Prostate gland (tissue), 2 donors: ENCODE measurements around the gene FOXF1. TPM values are rescaled to one million over a fixed set of nuclear protein-coding genes. Genes with fewer than 3 reads are reported as not detected.
A peak's percentile ranks its signal among the peaks of the same experiment; 100 is the strongest.

Experiments
- DNase-seq: peaks from one replicate; pipeline ENCODE4 v3.0.0-alpha.2; 2019; ENCODE audit warnings: low spot score
- H3K27ac ChIP-seq, 2 donors: fragments of 200-600 bp; sonication (generic); 2 replicates each; pipeline ENCODE4 v1.5.1; 2017 to 2019
- H3K27me3 ChIP-seq: fragments of 200-600 bp; sonication (generic); replicated peaks from 2 replicates; pipeline ENCODE4 v1.5.1; 2019; ENCODE audit not compliant: insufficient read depth
- H3K36me3 ChIP-seq, 2 donors: fragments of 200-600 bp; sonication (generic); 1 replicate in 1 of 2; 2 replicates in 1 of 2; pipeline versions ENCODE4 v1.5.1 to v1.8.1; 2017 to 2019
- H3K4me1 ChIP-seq: fragments of 200-600 bp; sonication (generic); replicated peaks from 2 replicates; pipeline ENCODE4 v1.5.1; 2019
- H3K4me3 ChIP-seq, 2 donors: fragments of 200-600 bp; sonication (generic); 2 replicates each; pipeline ENCODE4 v1.5.1; 2017 to 2019
- H3K9me3 ChIP-seq: fragments of 200-600 bp; sonication (generic); 2 replicates; pipeline ENCODE4 v1.5.1; 2017
- POLR2A ChIP-seq: fragments of 450-650 bp; IDR thresholded peaks from one replicate; pipeline ENCODE4 v1.6.1; 2016; ENCODE audit warnings: antibody characterized with exemption, mild to moderate bottlenecking
- POLR2AphosphoS5 ChIP-seq: sonication (generic); formaldehyde crosslinking; IDR thresholded peaks from one replicate; pipeline ENCODE4 v1.6.1; 2017; ENCODE audit warnings: antibody characterized with exemption
- WGBS: methylation state at CpG from one replicate; pipeline ENCODE4 v1.1.5; 2018; 5-methylcytosine and 5-hydroxymethylcytosine counted together
- intact Hi-C: fragments of 100-400 bp; cut with DNase I; formaldehyde crosslinking; loops from one replicate; pipeline ENCODE4 v1.14.2; 2022
- total RNA-seq, 2 donors: library from RNA; depleted of rRNA; stranded (reverse); fragments of >200 nt; gene quantifications; one replicate each; pipeline ENCODE4 v1.1.0, GENCODE V29; 2016
- TF ChIP-seq, protein P1 (sequence below), 4 experiments: fragments of 200-600 bp in 2 of 4; fragments of 450-650 bp in 2 of 4; sonication (generic) in 2 of 4; IDR thresholded peaks; 1 replicate in 3 of 4; 2 replicates in 1 of 4; pipeline ENCODE4 v1.5.1; 2016 to 2019; ENCODE audit warnings: antibody characterized with exemption in 4 of 4, mild to moderate bottlenecking in 2 of 4, moderate library complexity in 2 of 4

FOXF1 gene
- total RNA-seq, 2 donors from 2014 or later: 5.3 to 6.9 TPM

DNA sequence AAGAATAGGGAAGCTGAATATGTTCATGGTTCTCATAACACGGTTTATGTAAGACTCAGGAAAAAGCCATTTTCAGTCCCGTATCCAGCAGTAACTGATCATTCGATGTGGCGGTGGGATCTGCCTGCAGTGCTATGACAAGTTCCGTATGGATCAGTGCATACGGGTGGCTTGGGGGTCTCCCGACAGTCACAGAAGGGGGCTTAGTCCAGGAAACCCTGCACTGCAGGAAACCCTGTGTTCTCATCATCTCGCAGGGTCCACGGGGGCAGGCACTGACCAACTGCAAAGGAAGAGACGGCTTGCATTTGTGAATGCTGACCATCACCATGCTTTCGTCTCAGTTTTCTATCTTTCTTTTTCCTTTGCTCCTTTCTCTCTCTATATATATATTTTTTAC is 37.0 kb downstream of the FOXF1 start:
- DNase-seq: no peak
- intact Hi-C loops: no loop called here
- no peak overlapping the region for H3K4me3 ChIP-seq
- H3K27ac ChIP-seq: peak overlapping the region in 1 of 2 donors; percentile 50
- H3K9me3 ChIP-seq: no peaks in the 10 kb centered on the region
- H3K4me1 ChIP-seq: peaks cover 13% of the 10 kb centered on the region
- H3K27me3 ChIP-seq: no peaks in the 10 kb centered on the region
- H3K36me3 ChIP-seq: peaks cover 0 to 5% of the 10 kb centered on the region in 2 donors
- 95% methylated on average over 11 of the region's 11 CpGs for WGBS
- TF ChIP-seq POLR2AphosphoS5 (no peak), POLR2A (no peak)
- TF ChIP-seq, protein P1, sequence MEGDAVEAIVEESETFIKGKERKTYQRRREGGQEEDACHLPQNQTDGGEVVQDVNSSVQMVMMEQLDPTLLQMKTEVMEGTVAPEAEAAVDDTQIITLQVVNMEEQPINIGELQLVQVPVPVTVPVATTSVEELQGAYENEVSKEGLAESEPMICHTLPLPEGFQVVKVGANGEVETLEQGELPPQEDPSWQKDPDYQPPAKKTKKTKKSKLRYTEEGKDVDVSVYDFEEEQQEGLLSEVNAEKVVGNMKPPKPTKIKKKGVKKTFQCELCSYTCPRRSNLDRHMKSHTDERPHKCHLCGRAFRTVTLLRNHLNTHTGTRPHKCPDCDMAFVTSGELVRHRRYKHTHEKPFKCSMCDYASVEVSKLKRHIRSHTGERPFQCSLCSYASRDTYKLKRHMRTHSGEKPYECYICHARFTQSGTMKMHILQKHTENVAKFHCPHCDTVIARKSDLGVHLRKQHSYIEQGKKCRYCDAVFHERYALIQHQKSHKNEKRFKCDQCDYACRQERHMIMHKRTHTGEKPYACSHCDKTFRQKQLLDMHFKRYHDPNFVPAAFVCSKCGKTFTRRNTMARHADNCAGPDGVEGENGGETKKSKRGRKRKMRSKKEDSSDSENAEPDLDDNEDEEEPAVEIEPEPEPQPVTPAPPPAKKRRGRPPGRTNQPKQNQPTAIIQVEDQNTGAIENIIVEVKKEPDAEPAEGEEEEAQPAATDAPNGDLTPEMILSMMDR (IDR thresholded peaks at IDR 0.05): no peak

DNA sequence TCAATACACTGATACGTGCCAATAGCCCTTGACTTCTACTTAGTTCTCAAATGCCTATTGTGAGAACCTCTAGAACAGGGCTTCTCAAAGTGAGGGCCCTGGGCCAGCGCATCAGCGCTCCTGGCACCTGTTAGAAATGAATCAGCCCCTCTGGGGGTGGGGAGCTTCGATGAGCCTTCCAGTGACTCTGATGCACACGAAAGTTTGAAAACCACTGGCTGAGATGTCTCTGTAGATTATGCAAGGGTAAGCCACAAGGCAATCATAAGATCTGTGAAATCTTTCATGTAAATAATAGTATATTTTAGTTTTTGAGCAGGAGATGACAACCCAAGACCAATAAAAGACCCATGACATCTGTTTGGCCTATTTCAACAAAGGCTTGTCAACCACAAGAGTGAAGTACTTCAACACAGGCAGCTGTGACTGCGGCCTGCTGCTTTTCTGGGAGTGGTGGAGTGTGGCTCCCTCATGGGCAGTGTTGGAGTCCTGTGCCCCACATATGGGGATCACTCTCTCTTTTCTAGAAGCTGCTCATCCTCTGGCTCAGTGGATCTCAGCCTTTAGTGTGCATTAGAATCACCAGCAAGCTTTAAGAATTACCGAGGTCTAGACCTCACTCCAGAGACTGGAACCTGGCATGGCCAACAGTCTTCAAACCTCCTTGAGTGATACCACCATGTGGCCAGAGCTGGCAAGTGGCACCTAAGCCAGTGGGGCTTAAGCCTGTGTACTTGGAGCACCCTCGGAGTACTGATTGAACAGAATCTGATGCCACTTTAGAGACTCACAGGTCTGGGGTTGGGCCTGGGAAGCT is 39.0 kb downstream of the FOXF1 start:
- Histone ChIP-seq H3K4me3 (no peak overlapping the region), H3K4me1 (peaks cover 13% of the 10 kb centered on the region), H3K27ac (no peak overlapping the region), H3K9me3 (no peaks in the 10 kb centered on the region), H3K36me3 (peaks cover 0 to 5% of the 10 kb centered on the region in 2 donors), H3K27me3 (no peaks in the 10 kb centered on the region)
- intact Hi-C loops: no loop called here
- TF ChIP-seq, protein P1 (IDR thresholded peaks at IDR 0.05): no peak
- TF ChIP-seq POLR2A (no peak), POLR2AphosphoS5 (no peak)
- 78% methylated on average over 8 of the region's 8 CpGs for WGBS
- DNase-seq: no peak

DNA sequence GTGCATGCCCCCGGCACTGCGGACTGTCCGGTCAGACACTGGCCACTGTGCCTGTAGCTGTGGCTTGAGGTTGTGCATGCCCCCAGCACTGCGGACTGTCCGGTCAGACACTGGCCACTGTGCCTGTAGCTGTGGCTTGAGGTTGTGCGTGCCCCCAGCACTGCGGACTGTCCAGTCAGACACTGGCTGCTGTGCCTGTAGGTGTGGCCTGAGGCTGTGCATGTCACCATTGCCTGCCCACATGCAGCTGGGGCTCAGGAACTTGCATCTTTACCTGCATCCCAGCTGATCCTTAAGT is 39.5 kb downstream of the FOXF1 start:
- TF ChIP-seq, protein P1 (IDR thresholded peaks at IDR 0.05): no peak
- TF ChIP-seq POLR2A: no peak
- no peak for TF ChIP-seq POLR2AphosphoS5
- DNase-seq: no peak
- Histone ChIP-seq H3K4me3 (no peak overlapping the region), H3K27me3 (no peaks in the 10 kb centered on the region), H3K36me3 (peaks cover 0 to 5% of the 10 kb centered on the region in 2 donors), H3K27ac (no peak overlapping the region), H3K9me3 (no peaks in the 10 kb centered on the region), H3K4me1 (peaks cover 13% of the 10 kb centered on the region)
- 89% methylated on average over 4 of the region's 7 CpGs for WGBS
- intact Hi-C loops: no loop called here

DNA sequence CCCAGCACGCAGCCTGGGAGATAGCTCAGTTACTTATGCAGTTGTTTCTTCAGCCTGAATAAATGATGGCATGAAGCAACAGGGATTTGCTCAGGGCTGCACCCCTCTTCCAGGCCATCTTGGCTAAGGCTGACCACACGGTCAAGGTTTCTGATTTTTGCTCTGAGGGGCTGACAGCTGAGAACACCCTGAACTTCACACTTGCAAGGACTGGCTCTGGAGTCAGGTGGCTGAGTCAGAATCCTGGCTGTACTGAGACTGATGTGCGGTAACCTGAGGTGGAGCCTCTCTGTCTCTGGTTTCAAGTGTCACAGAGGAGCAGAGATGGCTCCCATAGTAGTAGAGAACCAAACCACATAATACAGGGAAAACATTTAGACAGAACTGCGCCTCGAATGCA is 40.0 kb downstream of the FOXF1 start:
- TF ChIP-seq, protein P1 (IDR thresholded peaks at IDR 0.05): no peak
- TF ChIP-seq POLR2A (no peak), POLR2AphosphoS5 (no peak)
- Histone ChIP-seq H3K9me3 (no peaks in the 10 kb centered on the region), H3K27ac (no peak overlapping the region), H3K4me1 (peaks cover 13% of the 10 kb centered on the region), H3K4me3 (no peak overlapping the region), H3K27me3 (no peaks in the 10 kb centered on the region), H3K36me3 (peaks cover 0 to 5% of the 10 kb centered on the region in 2 donors)
- intact Hi-C loops: no loop called here
- DNase-seq: no peak
- 83% methylated on average over 5 of the region's 5 CpGs for WGBS

DNA sequence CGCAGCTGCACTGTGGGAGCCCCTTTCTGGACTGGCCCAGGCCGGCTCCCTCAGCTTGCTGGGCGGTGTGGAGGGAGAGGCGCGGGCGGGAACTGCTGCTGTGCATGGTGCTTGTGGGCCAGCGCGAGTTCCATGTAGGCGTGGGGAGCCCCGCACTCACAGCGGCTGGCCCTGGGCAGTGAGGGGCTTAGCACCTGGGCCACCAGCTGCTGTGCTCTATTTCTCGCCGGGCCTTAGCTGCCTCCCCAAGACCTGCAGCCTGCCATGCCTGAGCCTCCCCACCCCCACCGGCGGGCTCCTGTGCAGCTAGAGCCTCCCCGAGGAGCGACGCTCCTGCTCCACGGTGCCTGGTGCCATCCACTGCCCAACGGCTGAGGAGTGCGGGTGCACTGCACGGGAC is 43.0 kb downstream of the FOXF1 start:
- 96% methylated on average over 22 of the region's 22 CpGs for WGBS
- intact Hi-C loops: no loop called here

More for the DNA sequence above, 43.0 kb downstream of the FOXF1 start:
- Histone ChIP-seq H3K9me3 (no peaks in the 10 kb centered on the region), H3K36me3 (peaks cover 0 to 5% of the 10 kb centered on the region in 2 donors), H3K27ac (no peak overlapping the region), H3K4me1 (no peaks in the 10 kb centered on the region), H3K27me3 (no peaks in the 10 kb centered on the region), H3K4me3 (no peak overlapping the region)
- DNase-seq: no peak
- no peak for TF ChIP-seq POLR2A
- no peak for TF ChIP-seq POLR2AphosphoS5
- TF ChIP-seq, protein P1 (IDR thresholded peaks at IDR 0.05): no peak
